Measurements from ENCODE around the gene FECH. TPM values are rescaled to one million over a fixed set of nuclear protein-coding genes. Genes with fewer than 3 reads are reported as not detected.
A peak's percentile ranks its signal among the peaks of the same experiment; 100 is the strongest.

Gene FECH
- total and polyA plus RNA-seq, 10 of the 15 experiments (the other 5 are each of a cell fraction or from before 2014, with no cell fraction given): 9.9 to 50.0 (median 30.1) TPM

GRCh38 chr18:57631697-57632096 is 45.2 kb upstream of the FECH start:
- H3K27ac ChIP-seq (ENCODE audit: control insufficient read depth, insufficient read depth): peak overlapping the region; percentile 32; the same call in 1 of the 2 replicates

More at GRCh38 chr18:57631697-57632096, 45.2 kb upstream of the FECH start:
- peak overlapping the region; percentile 84 for H3K4me2 ChIP-seq (ENCODE audit: control insufficient read depth, insufficient read depth)
- POLR2A ChIA-PET: interaction anchor here (0.6 to 1.3 kb wide), 3 partner anchors 9 to 756 kb away, joined by 3 to 7 read pairs (median 4); partner anchors contain the start of gene NARS1
- no peak overlapping the region; the same call in 1 of the 2 replicates for H3K4me3 ChIP-seq
- no TSS peak for BruUV-seq (replicated peaks)
- H3K79me2 ChIP-seq (ENCODE audit: control insufficient read depth, insufficient read depth, low read length): no peaks in the 10 kb centered on the region; the same call in 1 of the 2 replicates
- SMC1A ChIA-PET (ENCODE audit: uncharacterized antibody, unreplicated experiment): interaction anchor here (0.8 to 3.1 kb wide), 11 partner anchors 8 to 327 kb away, joined by 3 to 24 read pairs (median 7); partner anchors contain the start of gene NARS1
- RAD21 ChIA-PET (ENCODE audit: unreplicated experiment): interaction anchor here (1.2 to 2.5 kb wide), 9 partner anchors 10 to 672 kb away, joined by 3 to 14 read pairs (median 6); partner anchors contain the start of genes NARS1 and NEDD4L
- no peaks in the 10 kb centered on the region for H3K36me3 ChIP-seq (ENCODE audit: control insufficient read depth in 2 of 2, insufficient read depth in 2 of 2, low read length in 1 of 2)
- TF ChIP-seq ZNF384 (IDR thresholded peaks at IDR 0.05; ENCODE audit: borderline replicate concordance, low read depth, low read length) (no peak), PBX3 (IDR thresholded peaks at IDR 0.05; ENCODE audit: insufficient replicate concordance, low read depth, low read length) (no peak), TCF3 (IDR thresholded peaks at IDR 0.05; ENCODE audit: borderline replicate concordance, insufficient read depth, low read depth, low read length) (no peak)
- H3K9me3 ChIP-seq (replicated peaks; ENCODE audit: control insufficient read depth, insufficient read depth, low read length): no peaks in the 10 kb centered on the region
- CTCF ChIA-PET: interaction anchor here (1.4 to 3.6 kb wide), 5 partner anchors 12 to 928 kb away, joined by 3 to 15 read pairs (median 11); no protein-coding TSS in a partner anchor
- 79% methylated on average over 2 of the region's 2 CpGs for WGBS (ENCODE audit: insufficient coverage, insufficient replicate concordance, low lambda C conversion rate, missing lambda C conversion rate)
- no peaks in the 10 kb centered on the region for H4K20me1 ChIP-seq (ENCODE audit: control insufficient read depth, insufficient read depth)
- DNase-seq (ENCODE audit: low read depth, low spot score) (no peak), FAIRE-seq (no peak), ATAC-seq (peak; percentile 5; the same call in 2 of the 3 replicates)
- no peak overlapping the region; the same call in 1 of the 2 replicates for H2AFZ ChIP-seq (ENCODE audit: control insufficient read depth, low read depth, low read length)
- in situ Hi-C loops (cut with MboI) (loop anchor here (25.0 kb wide), 1 partner anchor 206 kb away; no protein-coding TSS in a partner anchor), intact Hi-C loops (cut with micrococcal nuclease; ENCODE audit: unreplicated experiment) (loop anchor here (2.0 to 10.0 kb wide), 6 partner anchors 19 to 483 kb away; partner anchors contain the start of gene NEDD4L)
- peaks cover 6% of the 10 kb centered on the region for H3K4me1 ChIP-seq (ENCODE audit: control insufficient read depth, insufficient read depth, low read length)
- H3K27me3 ChIP-seq (replicated peaks in 1 of 2; ENCODE audit: control insufficient read depth in 2 of 2, insufficient read depth in 2 of 2, low read length in 1 of 2): no peaks in the 10 kb centered on the region
- peak overlapping the region; percentile 44 for H3K9ac ChIP-seq (ENCODE audit: control insufficient read depth, insufficient read depth, low read length)

Measured in GM12878 (cell line).